GM21526 (cell line): ENCODE measurements around the gene HSD17B8.

Experiments
- ATAC-seq: cut with Tn5 transposase; IDR thresholded peaks from one replicate; pipeline ENCODE4 v1.9.1; 2021; ENCODE audit warnings: moderate library complexity; ENCODE audit not compliant: unreplicated experiment, low FRiP score

HSD17B8 gene

DNA sequence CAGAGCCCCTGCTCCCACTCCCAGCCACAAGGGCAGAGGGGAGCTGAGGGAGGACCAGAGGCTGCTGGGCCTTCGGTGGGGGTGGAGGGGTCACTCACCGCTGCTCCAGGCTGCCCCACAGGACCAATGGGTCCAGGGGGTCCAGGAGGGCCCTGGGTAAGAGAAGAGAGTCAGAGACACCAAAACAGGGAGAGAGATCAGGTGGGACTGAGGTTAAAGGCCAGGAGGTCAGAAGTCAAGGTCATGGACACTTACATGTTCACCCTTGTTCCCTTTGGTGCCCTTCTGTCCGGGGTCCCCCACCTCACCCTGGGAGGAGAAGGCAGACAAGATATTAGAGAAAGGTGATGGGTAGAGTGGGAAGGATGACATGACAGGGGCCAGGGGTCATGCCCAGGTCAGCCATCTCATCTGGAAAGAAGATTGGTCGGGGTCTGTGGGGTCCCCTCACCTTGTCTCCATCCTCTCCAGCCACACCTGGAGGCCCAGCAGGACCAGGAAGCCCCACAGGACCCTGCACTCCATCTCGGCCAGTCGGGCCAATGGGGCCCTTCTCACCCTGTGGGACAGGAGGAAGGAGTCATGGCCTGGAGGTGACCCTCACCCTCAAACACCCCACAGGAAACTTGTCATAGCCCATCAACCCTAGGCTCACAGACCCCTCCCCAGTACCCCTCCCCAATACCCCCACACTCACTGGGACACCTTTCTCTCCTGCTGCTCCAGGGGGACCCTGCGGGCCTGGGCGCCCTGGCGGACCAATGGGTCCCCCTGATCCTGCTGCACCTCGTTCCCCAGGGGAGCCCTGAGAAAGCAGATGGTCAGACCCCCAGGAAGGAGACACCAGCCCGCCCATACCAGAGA lies 33.2 kb upstream of the HSD17B8 start:
- ATAC-seq = no peak

GRCh38 chr6:33171880-33172687 lies 32.4 kb upstream of the HSD17B8 start:
- no peak for ATAC-seq

DNA sequence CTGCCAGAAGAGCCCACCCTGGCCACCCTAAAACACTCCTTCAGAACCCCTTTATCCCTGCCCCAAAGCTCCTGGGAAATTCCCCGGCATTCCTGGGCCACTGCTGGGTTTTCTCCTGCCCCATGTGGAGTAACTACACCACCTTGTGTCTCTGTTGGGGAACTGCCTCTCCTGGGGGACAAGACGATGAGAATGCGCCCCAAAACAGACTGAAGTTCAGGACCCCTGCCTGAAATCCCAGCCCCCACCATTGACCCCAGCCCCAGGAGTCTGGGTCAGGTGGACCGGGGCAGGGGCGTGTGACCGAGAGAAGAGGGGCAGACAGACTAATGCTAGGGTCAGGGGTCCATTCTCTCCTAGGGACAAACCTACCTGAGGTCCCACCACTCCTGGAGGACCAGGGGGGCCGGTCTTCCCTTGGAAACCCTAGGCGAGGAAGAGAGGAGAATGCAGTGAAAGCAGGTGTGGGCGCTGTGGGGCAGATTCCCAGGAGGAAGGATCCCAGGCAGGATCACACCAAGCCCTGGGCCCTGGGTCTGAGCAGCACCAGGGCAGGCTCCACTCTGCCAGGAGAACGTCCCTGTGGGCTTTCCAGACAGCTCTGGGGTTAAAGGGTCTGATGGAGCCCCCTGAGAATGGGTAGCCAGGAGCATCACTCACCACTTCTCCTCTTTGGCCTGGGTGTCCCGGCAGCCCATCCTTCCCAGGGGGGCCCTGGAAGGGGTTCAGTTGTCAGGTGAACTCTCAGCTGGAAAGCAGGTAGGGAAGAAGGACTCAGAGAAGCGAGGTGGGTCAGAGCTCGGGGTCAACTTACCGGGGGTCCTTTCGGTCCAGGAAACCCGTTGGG lies 31.5 kb upstream of the HSD17B8 start:
- ATAC-seq = no peak

- ATAC-seq = no peak
Observed at GRCh38 chr6:33173535-33174180, 30.8 kb upstream of the HSD17B8 start.

DNA sequence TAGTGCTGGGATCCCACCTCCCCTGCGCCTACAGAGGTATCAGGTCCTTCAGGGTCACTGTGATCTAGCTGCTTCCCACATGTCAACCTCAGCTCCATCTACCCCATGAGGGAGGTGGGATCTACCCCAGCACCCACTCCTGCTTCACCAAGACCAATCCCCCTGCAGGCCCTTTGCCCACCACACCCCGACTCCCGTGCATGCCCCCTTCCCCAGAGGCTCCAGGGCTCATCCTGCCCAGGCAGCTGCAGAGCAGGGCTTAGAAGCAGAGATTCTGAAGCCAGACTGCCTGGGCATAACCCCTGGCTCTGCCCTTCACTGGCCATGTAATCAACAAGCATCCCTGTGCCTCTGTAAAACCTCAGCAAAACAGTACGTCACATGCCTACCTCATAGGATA lies 29.7 kb upstream of the HSD17B8 start:
- no peak for ATAC-seq

- ATAC-seq = no peak
Observed at GRCh38 chr6:33175436-33176069, 28.9 kb upstream of the HSD17B8 start.

DNA sequence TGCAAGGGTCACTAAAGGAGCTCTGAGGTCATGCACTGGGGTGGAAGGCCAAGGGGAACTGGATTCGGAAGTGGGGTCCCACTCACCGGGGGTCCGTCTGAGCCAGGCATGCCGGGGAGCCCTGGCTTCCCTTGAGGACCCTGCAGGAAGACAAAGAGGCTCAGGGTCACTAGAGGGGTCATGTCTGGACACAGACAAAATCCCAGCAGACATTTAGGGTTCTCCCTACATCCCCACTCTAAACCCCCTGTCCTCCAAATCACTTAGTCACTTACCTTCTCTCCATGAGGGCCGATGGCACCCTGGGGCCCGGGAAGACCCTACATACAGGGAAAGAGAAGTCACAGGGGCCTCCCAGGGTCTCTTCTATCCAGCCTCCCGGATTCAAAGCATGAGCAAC lies 27.5 kb upstream of the HSD17B8 start:
- ATAC-seq = no peak

GRCh38 chr6:33177552-33178446 lies 26.7 kb upstream of the HSD17B8 start:
- ATAC-seq = no peak

GRCh38 chr6:33178755-33179475 lies 25.5 kb upstream of the HSD17B8 start:
- no peak for ATAC-seq

- ATAC-seq = no peak
Observed at GRCh38 chr6:33181141-33181540, 23.3 kb upstream of the HSD17B8 start.

GRCh38 chr6:33183071-33183683 lies 21.3 kb upstream of the HSD17B8 start:
- no peak for ATAC-seq

- no peak for ATAC-seq
Observed at GRCh38 chr6:33185190-33185589, 19.3 kb upstream of the HSD17B8 start.

GRCh38 chr6:33185654-33186187 lies 18.7 kb upstream of the HSD17B8 start:
- ATAC-seq = no peak

DNA sequence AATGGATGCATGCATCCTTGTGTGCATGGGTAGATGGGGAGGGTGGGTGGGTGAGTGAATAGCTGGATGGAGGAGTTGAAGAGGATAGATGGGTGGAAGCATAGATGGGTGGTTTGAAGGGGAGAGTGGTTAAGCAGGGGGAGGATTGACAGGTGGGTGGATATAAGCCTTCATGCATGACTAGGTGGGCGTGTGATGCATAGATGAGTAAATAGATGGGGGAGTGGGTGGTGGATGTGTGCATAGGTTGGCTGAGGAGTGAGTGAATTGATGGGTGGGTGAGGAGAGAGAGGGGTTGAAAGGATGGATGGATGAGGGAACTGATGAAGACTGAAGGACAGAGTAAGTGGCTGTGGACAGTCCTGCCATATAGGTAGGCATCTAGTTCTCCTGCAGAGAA lies 16.6 kb upstream of the HSD17B8 start:
- no peak for ATAC-seq

DNA sequence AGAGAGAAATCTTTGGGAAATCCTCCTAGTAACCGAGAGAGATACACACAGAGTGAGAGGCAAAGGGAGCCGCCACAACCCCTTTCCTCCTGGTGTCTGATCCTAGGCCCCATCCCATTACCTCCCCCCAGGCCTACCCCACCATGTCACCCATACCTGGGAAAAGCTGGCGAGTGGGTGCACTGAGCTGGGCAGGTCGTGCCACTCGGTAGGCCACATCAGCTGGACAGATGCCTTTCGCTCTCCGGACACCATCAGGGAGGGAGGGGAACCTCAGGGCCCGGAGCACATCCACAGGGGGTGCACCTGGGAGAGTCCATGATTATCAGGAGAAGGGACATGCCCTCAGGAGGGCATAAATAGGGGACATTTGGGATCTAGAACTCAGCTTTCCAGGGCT lies 15.3 kb upstream of the HSD17B8 start:
- no peak for ATAC-seq

DNA sequence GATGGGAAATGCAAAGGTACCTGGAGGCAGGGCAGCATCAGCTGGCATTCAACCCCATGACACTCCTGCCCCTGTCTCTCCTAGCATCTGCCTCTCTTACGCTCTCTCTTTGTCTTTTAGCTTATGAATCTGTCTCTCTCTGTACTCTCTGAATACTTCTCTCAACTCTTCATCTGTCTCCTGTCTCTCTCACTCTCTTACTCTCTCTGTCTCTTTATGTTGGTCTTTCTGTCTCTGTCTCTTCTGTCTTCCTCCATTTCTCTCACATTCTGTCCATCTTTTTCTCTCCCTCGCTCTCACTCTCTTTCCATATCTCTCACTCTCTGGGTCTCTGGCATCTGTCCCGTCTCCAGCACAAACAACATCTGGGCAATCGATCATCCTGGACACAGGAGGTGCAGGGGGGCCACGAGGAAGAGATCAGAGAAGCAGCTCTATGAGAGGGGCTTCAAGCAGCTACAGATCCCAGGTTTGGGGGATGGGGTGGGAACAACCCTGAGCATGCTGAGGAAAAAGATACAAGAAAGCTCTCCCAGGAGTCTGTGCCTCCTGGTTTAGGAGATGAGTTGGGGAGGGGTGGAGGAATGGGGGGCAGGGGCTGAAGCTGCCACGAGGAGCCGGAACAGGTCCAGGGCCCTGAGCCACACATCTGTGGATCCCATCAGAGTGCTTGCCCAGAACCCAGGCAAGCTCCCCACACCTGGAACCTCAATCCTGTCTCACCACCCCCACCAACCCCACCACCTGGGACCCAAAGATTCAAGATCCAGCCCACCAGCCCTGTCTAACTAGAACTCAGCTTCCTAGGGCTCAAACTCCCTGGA lies 14.6 kb upstream of the HSD17B8 start:
- ATAC-seq = no peak
